Stimulated activated CD8-positive, alpha-beta memory T cell treated with anti-CD3 and anti-CD28 coated beads, Interleukin-15, amount 100 ng/mL, for 1 hour (primary cell): ENCODE data around the gene CCL11.
"Not testable (repeated sequence)": the region's sequence is repeated elsewhere in the genome, so short reads cannot be mapped to it uniquely, and the experiment has no call there.

Experiments used
- DNase-seq: peaks from one replicate; pipeline ENCODE4 v3.0.0-alpha.2; 2020; ENCODE audit warnings: low read depth

Gene CCL11

DNA sequence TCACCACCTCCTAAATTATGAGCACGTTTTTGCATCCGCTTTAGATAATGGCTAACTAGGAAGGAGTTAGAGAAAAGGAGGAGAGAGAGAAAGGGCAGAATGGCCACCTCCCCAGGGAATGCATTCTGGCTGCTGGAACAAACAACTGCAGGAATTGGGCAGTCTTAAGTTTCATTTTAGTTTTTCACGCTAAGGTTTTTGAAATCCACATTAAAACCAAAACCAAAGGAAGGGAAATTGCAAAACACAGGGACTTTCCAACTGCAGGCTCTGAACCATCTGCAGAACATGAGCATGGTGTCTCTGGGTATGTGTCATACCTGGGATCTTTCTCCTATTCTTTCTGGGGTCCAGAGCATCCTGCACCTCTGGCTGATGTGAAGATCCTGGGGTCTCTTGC, 21.6 kb downstream of the CCL11 start:
- no peak for DNase-seq

DNA sequence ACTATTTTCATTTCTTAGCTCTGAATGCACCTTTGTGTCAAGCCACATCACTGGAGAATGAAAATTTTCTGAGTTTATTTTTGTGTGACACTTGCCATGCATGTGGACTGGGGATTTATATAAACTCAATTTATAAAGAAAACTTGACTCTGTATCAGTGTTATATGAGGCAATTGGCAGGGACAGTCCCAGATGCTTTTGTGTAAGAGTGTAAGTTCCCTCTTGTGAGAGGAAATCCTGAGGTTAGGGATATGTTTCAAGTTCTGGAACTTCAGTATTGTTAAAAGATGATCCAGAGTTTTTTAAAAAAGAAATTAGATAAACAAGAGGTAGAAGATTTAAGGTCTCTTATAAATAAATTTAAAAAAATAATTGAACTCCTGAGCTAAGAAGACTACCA, 22.8 kb downstream of the CCL11 start:
- DNase-seq, result no peak

DNA sequence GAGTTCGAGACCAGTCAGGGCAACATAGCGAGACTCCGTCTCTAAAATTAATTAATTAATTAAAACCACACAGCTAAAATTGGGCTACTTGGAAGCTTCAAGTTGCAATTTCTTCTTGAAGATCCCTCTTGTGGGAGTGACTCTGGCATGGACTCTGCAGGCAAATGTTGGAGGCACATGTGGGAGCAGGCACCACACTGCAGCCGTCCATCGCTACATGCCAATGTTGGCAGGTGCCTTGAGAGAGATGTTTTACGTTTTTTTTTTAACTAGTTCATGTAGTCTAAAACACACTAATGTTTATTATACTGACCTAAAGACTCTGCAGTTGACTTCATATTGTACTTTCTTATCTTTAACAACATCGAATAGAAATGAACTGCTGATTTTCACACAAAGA, 25.7 kb downstream of the CCL11 start:
- no peak for DNase-seq

DNA sequence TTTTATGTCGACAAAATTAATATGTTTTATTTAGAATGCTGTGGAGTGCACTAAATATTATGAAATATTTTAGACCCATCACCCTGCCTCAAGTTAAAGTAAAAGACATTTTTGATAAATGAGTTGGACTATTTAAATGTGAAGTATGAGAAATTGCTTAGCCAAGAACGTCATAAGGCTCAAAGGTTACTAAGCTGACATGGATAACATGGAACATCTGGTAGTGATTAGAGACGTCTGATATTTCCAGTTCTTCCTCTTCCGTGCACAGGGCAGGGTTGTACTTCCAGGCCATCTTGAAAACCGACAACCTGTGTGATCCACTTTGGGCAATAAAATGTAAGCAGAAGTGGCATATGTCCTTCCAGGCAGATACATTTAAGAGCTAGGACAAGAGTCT, 26.5 kb downstream of the CCL11 start:
- DNase-seq, result no peak

DNA sequence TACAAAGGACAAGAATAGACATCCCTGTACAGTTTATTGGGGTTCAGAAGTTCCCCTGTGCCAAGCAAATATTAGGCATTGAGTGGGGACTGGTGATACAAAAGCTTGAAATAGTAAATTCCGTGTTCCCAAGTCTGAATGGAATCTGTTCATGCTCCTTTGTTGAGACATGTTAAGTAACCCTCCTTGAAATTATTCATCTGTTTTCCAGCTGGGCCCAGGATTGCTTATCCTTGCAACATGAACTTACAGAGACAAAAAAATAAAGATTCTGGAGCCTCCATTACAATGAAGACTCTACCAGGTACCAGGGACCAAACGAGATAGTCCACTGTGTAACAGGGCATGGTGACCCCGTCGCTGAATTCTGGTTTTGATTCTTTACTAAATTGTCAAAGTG, 27.6 kb downstream of the CCL11 start:
- DNase-seq, result no peak

DNA sequence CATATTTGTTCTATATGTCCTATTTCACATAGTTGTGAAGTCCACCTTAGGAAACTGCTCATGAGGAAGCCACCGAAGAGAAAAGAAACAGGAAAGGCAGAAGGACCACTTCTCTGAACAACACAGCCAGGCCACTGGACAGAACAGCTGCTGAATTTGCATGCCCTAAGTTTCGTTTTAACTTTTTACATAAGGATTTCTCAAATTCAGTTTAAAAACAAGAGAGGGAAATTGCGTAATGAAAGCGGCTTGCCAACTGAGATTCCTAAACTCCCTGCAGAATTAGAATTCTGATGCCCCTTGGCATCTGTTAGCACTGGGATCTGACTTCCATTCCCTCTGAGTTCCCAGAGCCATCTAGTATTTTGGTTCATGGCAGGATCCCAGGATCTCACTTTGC, 28.7 kb downstream of the CCL11 start:
- DNase-seq, result no peak

DNA sequence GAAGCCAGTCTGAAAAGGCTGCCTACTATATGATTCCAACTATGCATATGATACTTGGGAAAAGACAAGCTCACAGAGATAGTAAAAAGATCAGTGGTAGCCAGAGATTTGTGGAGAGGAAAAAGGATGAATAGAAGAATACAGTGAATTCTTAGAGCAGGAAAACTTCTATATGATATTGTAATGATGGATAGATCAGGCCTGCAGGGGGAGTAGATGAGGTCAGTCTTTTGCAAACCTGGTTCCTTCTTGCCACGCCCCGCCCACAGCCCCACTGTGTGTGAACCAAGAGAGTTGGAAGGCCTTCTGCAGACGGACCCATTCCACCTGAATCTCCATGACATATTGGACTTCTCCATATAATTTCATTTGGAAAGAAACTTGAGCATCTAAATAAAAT, 32.9 kb downstream of the CCL11 start:
- DNase-seq, result no peak

DNA sequence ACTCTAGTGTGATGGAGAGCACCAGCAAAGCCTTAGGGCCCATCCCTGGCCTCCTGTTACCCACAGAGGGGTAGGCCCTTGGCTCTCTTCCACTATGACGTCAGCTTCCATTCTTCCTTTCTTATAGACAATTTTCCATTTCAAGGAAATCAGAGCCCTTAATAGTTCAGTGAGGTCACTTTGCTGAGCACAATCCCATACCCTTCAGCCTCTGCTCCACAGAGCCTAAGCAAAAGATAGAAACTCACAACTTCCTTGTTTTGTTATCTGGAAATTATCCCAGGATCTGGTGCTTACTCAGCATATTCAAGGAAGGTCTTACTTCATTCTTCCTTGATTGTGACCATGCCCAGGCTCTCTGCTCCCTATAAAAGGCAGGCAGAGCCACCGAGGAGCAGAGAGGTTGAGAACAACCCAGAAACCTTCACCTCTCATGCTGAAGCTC, 33.5 kb downstream of the CCL11 start, which contains the start of gene CCL8:
Gene CCL8, plus strand, starts transcription at position 397 of the 445 bp plus-strand sequence. CDS start 67 bp downstream, outside the sequence.
- no peak for DNase-seq

DNA sequence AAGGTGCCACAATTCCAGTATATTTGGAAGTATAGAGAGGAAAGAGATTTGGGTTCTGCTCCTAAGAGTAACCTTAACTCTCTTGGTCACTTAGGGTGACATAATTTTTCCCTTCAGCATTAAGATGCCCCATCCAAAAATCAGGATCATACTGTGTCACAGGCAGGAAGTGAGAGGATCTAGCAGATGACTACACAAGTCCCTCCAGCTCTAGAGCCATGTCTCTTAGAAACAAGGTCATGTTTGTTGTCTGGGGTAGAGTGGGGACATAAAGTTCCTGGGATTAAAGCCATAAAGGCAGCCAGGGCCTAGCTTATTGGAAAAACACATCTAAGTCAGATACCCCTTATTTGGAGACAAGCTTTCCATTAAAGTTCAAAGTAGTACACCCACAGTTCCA, 36.4 kb downstream of the CCL11 start:
- no peak for DNase-seq

DNA sequence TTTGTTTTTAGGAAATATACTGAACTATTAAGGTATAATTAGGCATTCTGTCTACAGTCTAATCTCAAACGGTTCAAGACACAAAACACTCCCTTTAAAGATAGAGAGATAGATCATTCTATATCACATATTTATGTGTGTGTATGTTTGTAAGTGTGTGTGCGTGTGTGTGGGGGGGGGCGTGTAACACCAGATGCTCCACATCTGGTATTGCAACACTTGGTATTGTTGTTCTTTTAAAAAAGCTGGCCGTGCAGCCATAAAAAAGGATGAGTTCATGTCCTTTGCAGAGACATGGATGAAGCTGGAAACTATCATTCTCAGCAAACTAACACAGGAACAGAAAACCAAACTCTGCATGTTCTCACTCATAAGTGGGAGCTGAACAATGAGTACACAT, 42.0 kb downstream of the CCL11 start:
- DNase-seq, result not testable (repeated sequence)

DNA sequence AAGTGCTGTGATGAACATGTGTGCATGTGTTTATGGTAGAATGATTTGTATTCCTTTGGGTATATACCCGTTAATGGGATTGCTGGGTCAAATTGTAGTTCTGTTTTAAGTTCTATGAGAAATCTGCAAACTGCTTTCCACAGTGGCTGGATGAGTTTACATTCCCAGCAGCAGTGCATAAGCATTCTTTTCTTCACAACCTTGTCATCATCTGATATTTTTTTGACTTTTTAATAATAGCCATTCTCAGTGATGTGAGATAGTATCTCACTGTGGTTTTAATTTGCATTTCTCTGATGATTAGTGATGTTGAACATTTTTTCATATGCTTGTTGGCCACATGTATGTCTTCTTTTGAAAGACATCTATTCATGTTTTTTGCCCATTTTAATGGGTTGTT, 52.2 kb downstream of the CCL11 start:
- no peak for DNase-seq
